Measurements from ENCODE around the gene EHMT1. TPM values are rescaled to one million over a fixed set of nuclear protein-coding genes. Genes with fewer than 3 reads are reported as not detected.
A peak's percentile ranks its signal among the peaks of the same experiment; 100 is the strongest.

EHMT1 gene
- total RNA-seq, 1 experiment from 2014 or later, result 112 TPM

DNA sequence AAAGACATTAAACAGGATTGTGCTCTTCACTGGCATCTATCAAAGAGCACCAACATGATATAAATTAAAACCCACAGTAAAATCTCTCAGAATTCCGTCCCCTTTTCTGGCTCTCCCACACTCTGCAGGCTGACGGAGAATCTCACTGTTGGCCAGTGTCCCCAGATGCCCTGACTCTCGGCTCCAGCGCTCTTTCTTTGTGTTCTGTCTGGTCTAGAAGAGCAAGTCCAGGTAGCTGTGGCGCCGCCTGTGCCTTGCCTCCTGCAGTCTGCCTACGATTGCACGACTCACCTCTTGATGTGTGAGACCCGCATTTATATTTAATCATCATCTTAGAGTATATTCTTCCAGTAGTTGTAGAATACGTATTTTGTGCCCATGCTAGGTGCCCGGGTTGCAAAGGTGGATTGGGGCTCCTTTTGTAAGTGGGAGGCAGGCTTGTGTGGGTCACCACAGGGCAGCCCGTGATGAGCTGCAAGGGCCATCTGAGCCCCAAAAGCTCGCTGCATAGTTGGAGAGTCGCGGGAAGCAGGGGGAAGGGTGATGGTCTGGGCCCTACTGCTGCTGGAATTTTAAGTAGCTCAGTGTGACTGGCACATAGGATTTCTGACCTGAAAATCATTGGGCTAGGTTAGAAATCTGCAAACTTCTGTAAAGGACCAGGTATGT, 55.6 kb downstream of the EHMT1 start:
- Histone ChIP-seq H3K79me2 (ENCODE audit: insufficient read depth, low read length) (peaks cover 19% of the 10 kb centered on the region; the same call in 1 of the 2 replicates), H4K91ac (ENCODE audit: insufficient read length, low read depth, low read length) (no peak overlapping the region), H3K23me2 (ENCODE audit: insufficient read length, low read depth, low read length, poor library complexity, severe bottlenecking) (no peaks in the 10 kb centered on the region), H3K27me3 (ENCODE audit: insufficient read depth, low read length) (no peaks in the 10 kb centered on the region), H2BK20ac (ENCODE audit: low read depth, low read length, poor library complexity, severe bottlenecking) (no peak overlapping the region), H4K20me1 (ENCODE audit: control insufficient read depth, insufficient read depth, insufficient read length) (peaks cover 7% of the 10 kb centered on the region), H3K27ac (ENCODE audit: insufficient read length, low read depth, low read length) (no peak overlapping the region), H2BK15ac (ENCODE audit: low read depth, low read length) (no peak overlapping the region), H3K4me2 (ENCODE audit: insufficient read depth, insufficient read length, low read length) (no peak overlapping the region), H2AK5ac (ENCODE audit: insufficient read length, low read length) (no peak overlapping the region), H2AFZ (ENCODE audit: low read length) (no peak overlapping the region), H3K4me1 (ENCODE audit: insufficient read depth, low read length) (peaks cover 14% of the 10 kb centered on the region; the same call in 1 of the 2 replicates), H4K8ac (replicated peaks; ENCODE audit: insufficient read length, low read depth, low read length) (no peak overlapping the region), H3K23ac (ENCODE audit: insufficient read length, low read depth, low read length) (no peak overlapping the region), H3T11ph (ENCODE audit: low read length) (no peak overlapping the region), H2BK120ac (ENCODE audit: low read depth, low read length, poor library complexity, severe bottlenecking) (no peak overlapping the region), H3K9ac (ENCODE audit: extremely low read depth, insufficient read length, low read length) (no peak overlapping the region), H3K4ac (ENCODE audit: low read depth, low read length) (no peak overlapping the region), H3K18ac (ENCODE audit: insufficient read length, low read depth, low read length) (peak overlapping the region; percentile 40), H3K14ac (ENCODE audit: insufficient read depth, low read length) (0 out of 2 replicates have a peak overlapping the region, but pooled peaks have one; percentile 42), H2BK5ac (ENCODE audit: insufficient read length, low read length) (no peak overlapping the region), H2BK12ac (ENCODE audit: insufficient read length, low read depth, low read length) (no peak overlapping the region), H3K9me3 (ENCODE audit: control insufficient read depth, low read depth, low read length) (no peaks in the 10 kb centered on the region), H4K5ac (ENCODE audit: insufficient read length, low read depth, low read length) (no peak overlapping the region), H3K79me1 (ENCODE audit: insufficient read depth, low read depth, low read length, poor library complexity, severe bottlenecking) (peaks cover 3% of the 10 kb centered on the region), H3K56ac (ENCODE audit: insufficient read length, low read depth, low read length) (no peak overlapping the region)
- no CpG with 5 or more reads among the region's 15 CpGs for WGBS (ENCODE audit: extremely low coverage, insufficient read length, low lambda C conversion rate)
- Mint-ChIP-seq H3K36me3 (ENCODE audit: insufficient read depth in 1 of 3, low read depth in 3 of 3) (peaks cover 5 to 22% (median 20%) of the 10 kb centered on the region in 3 experiments), H3K4me3 (peak overlapping the region in 1 of 2 experiments; percentile 33; a peak in 3 of 5 replicates), H3K27ac (peak overlapping the region; percentile 94 to 96 (median 95)), H3K27me3 (ENCODE audit: low read depth) (peaks cover 2% of the 10 kb centered on the region; the same call in 1 of the 2 replicates), H3K4me1 (peaks cover 60 to 76% of the 10 kb centered on the region in 2 experiments), H3K9me3 (no peaks in the 10 kb centered on the region)
- TF ChIP-seq, protein P1, sequence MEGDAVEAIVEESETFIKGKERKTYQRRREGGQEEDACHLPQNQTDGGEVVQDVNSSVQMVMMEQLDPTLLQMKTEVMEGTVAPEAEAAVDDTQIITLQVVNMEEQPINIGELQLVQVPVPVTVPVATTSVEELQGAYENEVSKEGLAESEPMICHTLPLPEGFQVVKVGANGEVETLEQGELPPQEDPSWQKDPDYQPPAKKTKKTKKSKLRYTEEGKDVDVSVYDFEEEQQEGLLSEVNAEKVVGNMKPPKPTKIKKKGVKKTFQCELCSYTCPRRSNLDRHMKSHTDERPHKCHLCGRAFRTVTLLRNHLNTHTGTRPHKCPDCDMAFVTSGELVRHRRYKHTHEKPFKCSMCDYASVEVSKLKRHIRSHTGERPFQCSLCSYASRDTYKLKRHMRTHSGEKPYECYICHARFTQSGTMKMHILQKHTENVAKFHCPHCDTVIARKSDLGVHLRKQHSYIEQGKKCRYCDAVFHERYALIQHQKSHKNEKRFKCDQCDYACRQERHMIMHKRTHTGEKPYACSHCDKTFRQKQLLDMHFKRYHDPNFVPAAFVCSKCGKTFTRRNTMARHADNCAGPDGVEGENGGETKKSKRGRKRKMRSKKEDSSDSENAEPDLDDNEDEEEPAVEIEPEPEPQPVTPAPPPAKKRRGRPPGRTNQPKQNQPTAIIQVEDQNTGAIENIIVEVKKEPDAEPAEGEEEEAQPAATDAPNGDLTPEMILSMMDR (conservative IDR thresholded peaks at IDR 0.05), result no peak
- no peak for DNase-seq

All from H9 (cell line).